GM18511 (cell line): ENCODE measurements around the gene SMKR1.
"Not testable (repeated sequence)": the region's sequence is repeated elsewhere in the genome, so short reads cannot be mapped to it uniquely, and the experiment has no call there.

Experiments
- ATAC-seq: cut with Tn5 transposase; IDR thresholded peaks from one replicate; pipeline ENCODE4 v1.9.1; 2021; ENCODE audit warnings: mild to moderate bottlenecking, moderate library complexity; ENCODE audit not compliant: unreplicated experiment

SMKR1 gene

DNA sequence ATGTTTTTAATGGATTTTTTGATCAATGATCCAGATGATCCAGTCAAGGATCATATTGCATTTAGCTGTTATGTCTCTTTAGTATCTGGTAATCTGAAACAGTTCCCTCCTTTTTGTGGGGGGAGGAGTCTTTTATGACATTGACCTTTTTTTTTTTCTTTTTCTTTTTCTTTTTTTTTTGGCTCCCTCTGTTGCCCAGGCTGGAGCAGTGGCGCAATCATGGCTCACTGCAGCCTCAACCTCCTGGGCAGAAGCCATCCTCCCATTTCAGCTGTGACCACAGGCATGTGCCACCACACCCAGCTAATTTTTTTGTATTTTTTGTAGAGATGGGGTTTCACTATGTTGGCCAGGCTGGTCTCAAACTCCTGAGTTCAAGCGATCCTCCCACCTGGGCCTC lies 22.1 kb downstream of the SMKR1 start:
- ATAC-seq: not testable (repeated sequence)

DNA sequence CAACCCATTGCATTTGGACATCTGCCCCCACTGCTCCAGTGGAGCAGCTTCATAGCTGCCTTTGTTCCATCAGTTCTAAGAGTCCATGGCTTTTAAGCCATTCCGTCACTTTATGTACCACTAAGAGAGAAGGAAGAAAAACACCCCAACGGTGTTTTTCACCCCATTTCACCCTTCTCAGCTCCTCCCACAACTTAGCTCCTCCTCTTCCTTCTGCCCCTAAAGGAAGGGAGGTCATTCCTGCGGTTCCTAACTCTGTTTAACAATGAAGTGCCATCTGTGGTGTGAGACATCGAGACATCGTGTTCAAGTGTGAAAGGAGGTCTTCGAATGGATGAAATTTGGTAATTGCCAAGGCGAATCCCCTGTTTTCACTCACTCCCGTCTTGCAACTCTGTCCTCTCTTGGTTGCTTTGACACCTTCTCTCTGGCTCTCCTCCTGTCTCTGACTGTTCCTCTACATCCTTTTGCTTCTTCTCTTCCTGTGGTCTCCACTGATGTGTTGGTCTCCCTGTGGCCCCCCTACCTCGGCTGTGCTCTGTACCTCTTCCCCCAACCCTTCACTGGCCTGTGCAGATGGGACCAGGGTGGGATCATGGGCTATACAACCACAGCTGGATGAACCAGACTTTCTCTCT lies 23.0 kb downstream of the SMKR1 start:
- ATAC-seq: no peak

DNA sequence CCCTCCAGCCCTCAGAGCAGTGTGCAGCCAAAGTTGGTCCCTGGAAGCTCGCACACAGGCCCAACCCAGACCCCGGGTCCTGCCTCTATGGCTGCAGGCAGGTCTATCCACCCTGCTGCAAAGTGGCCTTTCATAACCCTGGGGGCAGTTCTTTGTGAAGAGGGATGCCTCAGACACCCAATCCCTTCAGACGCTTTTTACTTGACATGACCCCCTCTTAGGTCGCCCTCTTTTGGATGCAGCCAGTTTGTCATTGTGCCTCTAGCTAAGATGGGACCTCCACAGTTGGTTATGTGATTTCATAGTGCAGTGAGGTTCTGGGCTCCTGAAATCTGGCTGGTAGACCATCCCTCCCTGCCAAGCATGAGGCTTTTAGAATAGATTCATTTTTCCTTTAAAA lies 27.3 kb downstream of the SMKR1 start:
- no peak for ATAC-seq

DNA sequence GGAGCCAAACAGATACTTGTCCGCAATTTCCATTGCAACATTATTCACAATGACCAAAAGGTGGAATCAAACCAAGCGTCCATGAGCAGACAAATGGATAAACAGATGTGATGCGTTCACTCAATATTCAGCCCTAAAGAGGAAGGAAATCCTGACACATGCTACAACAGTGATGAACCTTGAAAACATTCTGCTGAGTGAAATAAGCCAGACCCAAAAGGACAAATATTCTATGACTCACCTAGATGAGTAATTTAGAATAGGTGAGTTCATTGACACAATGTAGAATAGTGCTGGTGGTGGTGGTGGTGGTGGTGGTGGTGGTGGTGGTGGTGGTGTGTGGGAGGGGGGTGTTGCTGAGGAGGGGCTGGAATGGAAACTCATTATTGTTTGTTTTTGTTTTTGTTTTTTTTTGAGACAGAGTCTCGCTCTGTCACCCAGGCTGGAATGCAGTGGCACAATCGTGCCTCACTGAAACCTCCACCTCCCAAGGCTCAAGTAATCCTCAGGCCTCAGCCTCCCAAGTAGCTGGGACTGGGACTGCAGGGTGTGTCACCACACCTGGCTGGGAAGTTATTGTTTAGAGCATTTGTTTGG lies 28.6 kb downstream of the SMKR1 start:
- no peak for ATAC-seq

DNA sequence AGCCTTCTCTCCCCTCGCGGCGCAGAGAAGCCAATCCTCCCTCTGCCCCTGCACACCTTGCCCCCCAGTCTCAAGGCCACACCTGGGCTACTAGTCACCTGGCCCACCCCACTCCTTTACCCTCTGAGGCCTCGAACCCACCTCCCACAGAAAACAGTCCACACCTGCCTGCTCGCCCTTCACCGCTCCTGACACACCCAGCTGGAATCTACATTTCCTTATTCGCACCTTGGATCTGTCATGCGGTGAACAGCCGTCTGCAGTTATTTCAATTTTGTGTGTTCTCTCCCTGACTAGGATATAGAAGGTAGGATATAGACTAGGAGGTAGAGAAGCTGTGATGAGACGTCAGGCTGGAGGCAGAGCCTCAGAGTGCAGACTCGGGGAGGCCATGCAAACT lies 29.4 kb downstream of the SMKR1 start:
- ATAC-seq: no peak

DNA sequence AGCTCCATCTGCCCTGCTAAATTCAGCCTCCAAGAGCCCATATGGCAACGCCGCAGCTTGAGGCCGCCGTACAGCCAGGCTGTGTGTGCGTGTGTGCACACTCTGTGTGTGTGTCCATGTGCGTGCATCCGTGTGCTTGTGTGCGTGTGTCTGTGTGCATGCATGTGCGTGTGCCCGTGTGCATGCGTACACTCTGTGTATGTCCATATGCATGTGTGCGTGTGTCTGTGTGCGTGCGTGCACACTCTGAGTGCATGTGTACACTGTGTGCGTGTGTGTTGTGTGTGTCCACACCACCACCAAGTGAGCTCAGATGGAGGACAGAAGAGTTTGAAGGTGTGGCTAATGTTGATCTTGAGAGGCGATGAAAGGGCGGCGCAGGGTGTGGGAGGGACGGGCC lies 30.0 kb downstream of the SMKR1 start:
- no peak for ATAC-seq

DNA sequence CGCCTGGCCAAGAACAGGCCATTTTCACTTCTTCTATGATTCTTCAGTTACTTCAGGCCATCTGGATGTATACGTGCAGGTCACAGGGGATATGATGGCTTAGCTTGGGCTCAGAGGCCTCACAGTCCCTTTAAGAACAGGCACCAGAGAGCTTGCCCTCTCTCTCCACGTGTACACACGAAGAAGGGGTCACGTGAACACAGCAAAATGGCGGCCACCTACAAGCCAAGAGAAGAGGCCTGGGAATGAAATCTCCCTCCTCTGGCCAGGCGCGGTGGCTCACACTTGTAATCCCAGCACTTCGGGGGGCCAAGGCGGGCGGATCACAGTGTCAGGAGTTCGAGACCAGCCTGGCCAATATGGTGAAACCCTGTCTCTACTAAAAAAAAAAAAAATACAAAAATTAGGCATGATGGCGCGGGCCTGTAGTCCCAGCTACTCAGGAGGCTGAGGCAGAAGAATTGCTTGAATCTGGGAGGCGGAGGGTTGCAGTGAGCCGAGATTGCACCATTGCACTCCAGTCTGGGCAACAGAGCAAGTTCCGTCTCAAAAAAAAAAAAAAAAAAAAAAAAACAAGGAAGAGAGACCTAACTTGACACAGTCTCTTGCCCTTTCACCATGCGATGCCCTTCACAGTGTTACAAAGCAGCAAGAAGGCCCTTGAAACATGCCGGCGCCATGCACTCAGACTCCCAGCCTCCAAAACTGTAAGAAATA lies 32.4 kb downstream of the SMKR1 start:
- not testable (repeated sequence) for ATAC-seq

DNA sequence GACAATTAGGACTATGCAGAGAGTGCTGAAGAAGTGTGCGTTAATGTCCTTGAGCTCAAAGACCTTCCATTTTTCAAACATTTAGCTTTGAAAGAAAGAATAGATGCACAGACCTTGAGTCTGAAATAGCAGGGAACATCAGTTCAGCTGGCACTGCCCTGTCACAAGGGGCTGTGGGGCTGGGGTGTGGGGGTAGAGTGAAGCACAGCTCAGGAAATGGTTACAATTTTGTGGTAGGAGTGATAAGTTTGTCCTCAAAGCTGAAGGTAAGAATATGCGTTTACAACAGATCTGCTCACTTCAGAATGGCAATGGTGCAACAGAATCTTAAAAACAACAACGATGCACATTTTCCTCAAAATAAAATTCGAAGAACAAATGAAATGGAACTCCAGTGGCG lies 33.6 kb downstream of the SMKR1 start:
- ATAC-seq: no peak

DNA sequence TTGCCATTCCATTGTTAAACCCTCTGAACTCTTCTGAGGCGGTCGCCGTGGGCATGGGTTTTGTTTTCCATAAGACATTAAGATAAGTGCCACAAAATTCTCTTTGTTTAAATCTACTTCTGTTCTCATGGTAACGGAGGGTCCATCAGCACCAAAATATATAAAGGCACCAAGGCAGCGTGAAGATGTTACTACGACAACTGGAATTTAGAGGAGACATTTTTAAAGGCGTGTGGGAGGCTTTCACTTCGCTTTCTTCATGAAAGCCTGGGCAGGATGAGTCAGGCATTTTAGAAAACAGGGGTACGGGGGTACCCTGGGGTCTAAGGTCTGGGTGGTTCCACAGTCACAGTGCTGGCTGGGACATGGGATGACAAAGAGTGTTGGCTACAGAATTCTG lies 34.0 kb downstream of the SMKR1 start:
- ATAC-seq: no peak

DNA sequence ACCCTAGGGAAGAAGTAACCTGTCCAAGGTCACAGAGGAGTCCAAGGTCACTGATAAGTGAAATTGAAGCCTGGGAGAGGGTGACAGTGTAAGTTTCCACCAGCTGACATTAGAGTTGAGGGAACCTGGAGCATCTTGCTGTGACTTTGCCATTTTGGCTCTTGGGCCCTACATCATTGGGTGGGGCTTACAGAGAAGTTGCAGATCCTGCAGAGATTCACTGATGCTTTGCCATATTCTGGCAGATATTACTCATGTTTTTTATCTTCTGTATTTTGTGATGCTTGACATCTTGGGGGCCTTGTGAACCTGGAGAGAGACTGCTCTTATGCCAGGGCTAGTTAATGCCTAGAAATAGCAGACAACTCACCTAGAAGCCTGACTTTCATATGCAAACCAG lies 36.5 kb downstream of the SMKR1 start:
- ATAC-seq: no peak

DNA sequence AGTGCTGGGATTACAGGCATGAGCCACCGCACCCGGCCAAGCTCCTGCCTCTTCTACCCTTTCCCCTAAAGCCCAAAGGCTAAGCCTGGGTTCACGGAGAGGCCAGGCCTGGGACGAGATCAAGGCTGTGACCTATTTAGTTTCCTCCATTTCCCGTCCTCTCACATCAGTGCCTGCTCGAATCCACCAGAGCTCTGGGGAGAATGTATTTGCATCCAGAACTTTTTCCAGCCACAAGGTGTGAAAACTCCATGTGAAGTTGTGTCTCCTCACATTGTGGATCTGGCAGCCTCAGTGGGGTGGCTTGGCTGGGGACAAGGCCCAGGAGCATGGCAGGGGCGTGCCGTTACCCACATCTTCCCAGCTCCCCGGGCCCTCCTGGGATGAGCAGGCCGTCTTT lies 38.0 kb downstream of the SMKR1 start:
- no peak for ATAC-seq

DNA sequence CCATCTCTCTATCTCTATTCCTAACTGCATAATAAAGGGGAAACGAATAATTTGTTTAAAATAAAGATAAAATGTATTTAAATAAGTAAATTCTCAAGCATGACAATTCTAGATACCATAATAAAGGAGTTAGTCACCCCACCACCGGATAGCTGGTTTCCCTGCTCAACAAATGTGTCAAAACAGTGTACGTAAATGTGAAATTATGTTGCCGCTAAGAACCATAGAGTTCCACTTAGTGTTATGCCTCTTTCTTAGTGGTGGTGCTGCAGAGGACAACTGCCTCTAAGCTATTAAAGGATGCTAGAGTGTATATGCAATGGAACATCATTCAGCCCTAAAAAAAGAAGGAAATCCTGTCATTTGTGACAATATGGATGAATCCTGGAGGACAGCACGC lies 42.4 kb downstream of the SMKR1 start:
- no peak for ATAC-seq

DNA sequence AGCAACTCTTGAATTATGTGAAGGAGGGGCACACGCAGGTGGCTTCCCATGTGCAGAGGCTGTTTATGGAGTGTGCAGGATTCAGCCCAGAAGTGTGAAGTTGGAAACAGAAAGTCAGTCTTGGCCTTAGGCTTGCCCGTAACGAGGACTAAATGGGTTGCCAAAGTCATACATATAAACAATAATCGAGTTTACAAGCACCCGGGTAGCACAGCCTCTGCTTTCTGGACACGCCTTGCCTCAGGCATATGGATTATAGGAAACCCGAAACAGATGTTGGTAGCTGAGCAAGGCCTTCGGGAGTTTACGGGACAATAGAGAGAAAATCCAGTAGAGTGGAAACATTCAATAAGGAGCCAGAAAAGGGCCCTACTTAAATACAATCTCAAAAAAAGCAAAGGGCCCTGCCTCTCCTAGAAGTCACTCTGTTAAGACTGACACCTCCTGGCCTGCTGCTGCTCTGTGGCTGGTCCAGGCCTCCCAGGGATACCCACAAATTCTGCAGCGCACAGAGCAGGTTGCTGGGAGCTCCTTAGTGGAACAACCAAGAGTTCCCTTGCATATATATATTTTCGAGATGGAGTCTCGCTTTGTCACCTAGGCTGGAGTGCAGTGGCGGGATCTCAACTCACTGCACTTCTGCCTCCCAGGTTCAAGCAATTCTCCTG lies 48.5 kb downstream of the SMKR1 start:
- ATAC-seq: no peak

DNA sequence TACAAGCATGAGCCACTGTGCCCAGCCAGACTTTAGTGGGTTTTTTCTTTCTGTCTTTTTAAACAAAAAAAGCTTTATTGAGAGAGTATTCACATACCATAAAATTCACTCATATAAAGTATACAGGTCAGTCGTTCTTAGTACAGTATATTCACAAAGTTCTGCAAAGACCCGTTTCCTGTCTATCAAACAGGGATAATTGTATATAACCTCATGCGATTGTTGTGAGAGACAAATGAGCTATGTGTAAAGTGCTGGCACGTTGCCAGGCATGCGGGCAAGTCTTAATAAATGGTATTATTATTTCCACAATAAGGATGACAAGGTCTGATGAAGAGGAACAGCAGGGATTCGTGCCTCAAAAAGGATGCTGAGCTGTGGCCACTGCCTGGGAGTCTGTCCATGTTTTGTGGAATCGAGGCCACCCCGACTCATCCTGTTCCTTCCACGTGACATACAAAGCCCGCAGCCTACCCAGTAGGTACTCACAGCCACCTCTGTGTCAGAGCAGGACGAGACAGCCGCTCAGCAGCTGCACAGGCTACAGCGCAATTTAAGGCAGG lies 51.6 kb downstream of the SMKR1 start:
- ATAC-seq: no peak

DNA sequence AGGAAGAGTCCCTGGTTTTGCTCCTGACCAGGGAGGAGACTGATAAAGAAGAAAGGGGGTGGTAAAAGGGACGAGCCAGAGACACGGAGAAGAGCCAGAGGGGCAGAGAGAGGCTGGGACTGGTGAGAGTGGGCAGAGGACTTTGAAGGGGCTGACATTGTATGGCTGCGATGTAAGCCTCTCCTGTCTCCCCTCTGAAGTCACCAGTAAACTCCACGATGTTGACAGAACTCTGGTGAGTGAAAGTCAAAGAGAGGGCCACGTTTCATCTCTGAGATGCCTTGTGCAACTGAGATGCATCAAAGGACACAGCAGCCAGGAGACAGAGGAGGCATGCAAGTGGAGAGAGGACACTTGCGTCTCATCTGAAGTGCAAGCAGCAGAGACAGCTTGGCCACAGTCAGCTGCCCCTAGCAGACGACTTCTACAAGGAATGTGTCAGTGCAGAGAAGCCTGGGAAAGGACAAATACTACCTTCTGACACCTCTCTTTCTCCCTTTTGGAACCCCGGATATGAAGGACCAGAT lies 54.3 kb downstream of the SMKR1 start:
- no peak for ATAC-seq

DNA sequence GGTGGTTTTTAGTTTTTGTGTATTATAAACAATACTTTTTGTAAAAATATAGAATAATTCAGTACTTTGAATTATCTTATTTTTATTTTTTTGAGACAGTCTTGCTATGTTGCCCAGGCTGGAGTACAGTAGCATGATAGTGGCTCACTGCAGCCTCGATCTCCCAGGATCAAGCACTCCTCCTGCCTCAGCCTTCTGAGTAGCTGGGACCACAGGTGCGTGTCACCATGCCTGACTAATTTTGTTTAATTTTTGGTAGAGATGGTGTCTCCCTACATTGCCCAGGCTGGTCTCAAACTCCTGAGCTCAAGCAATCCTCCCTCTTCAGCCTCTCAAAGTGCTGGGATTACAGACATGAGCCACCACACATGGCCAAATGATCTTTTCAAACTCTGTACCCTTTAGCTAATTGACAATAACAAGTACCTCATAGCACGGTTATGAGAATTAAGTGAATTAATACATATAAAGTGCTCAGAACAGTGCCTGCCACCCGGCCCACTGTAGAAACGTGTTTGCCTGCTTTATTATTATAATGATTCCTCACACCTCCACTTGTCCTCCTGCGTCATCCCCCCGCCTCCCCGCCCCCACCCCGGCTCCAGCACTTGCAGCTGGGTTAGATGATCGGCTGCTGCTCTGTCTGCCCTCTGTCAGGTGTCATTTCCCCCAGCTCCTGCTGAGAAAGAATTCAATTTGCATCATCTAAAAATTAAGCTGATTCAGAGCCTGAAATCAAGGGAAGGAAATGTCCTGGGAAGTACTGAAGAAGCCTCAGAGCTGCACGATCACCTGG lies 55.6 kb downstream of the SMKR1 start:
- no peak for ATAC-seq

DNA sequence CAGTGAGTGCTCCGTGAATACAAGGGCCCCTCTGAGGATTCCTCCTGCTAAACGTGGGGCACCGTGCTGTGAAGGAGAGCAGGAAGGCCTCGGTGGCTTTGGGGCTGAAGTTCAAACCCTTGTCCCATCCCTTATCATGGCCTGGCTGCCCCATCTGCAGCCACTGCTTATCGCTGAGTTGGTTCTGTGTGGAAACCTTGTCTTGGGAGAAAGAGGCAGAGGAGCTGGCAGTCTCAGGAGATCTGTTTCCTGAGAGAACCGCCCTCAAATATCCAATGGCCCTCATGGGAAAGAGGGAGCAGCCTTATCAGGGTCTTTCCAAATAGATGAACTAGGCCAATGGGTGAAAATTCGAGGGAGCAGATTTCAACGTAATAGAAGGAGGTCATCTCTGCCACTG lies 57.2 kb downstream of the SMKR1 start:
- no peak for ATAC-seq

DNA sequence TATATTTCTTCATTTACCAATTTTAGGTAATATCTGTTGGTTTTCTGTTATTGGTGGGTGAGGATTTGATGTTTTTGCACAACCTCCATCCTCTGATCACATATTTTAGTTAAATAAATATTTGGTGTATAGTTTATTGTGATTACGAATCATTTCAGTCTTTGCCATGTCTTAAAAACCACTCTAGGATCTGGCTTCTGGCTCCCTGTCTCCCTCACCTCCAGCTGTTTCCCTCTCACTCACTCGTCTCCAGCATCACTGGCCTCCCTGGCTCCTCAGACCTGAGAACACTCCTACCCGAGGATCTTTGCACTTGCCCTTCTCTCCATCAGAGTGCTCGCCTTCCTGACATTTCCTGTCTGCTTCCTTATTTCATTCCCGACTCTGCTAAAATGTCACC lies 58.5 kb downstream of the SMKR1 start:
- ATAC-seq: no peak

DNA sequence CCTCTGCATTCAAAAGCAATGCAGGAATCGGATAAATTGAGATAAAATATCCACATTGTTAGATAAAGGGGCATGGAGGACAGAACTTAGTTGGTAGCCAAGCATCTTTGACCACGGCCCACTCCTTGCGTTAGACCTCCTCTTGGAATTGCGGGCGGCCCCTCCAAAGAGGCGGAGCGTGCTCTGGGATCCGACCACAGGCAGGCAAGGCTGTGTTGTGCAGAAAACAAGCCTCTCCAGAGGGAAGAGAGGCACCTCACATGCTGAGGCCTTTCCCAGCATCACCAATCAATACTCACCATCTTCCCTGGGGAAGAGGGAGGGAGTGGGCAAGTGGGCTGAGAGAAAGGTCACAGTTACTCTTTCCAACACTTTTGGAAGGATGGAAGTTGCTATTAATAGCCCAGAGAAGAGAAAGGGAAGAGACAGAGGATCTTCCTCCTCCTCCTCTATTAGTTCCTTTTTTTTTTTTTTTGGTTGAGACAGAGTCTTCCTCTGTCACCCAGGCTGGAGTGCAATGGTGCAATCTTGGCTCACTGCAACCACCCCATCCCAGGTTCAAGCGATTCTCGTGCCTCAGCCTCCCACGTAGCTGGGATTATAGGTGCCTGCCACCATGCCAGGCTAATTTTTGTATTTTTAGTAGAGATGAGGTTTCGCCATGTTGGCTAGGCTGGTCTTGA lies 59.5 kb downstream of the SMKR1 start:
- ATAC-seq: no peak
